Loucy (cell line): ENCODE measurements around the gene IQCK.

Experiments
- EZH2phosphoT487 ChIP-seq: fragments of 200-600 bp; IDR thresholded peaks from 2 replicates; pipeline ENCODE4 v1.6.1; 2018; ENCODE audit warnings: antibody characterized with exemption, mild to moderate bottlenecking, moderate library complexity, borderline replicate concordance
- TF ChIP-seq, protein P1 (sequence below): fragments of 200-600 bp; sonication (generic); conservative IDR thresholded peaks from 2 replicates; pipeline ENCODE4 v1.5.1; 2014; ENCODE audit warnings: mild to moderate bottlenecking, antibody characterized with exemption, low read length

- TF ChIP-seq, protein P1, sequence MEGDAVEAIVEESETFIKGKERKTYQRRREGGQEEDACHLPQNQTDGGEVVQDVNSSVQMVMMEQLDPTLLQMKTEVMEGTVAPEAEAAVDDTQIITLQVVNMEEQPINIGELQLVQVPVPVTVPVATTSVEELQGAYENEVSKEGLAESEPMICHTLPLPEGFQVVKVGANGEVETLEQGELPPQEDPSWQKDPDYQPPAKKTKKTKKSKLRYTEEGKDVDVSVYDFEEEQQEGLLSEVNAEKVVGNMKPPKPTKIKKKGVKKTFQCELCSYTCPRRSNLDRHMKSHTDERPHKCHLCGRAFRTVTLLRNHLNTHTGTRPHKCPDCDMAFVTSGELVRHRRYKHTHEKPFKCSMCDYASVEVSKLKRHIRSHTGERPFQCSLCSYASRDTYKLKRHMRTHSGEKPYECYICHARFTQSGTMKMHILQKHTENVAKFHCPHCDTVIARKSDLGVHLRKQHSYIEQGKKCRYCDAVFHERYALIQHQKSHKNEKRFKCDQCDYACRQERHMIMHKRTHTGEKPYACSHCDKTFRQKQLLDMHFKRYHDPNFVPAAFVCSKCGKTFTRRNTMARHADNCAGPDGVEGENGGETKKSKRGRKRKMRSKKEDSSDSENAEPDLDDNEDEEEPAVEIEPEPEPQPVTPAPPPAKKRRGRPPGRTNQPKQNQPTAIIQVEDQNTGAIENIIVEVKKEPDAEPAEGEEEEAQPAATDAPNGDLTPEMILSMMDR: no peak
- TF ChIP-seq EZH2phosphoT487: no peak
Observed at GRCh38 chr16:19842426-19843157, 124.5 kb downstream of the IQCK start.
